Stimulated activated CD8-positive, alpha-beta memory T cell treated with anti-CD3 and anti-CD28 coated beads, Interleukin-7, amount 100 ng/mL, for 24 hours (primary cell): ENCODE data around the gene SETMAR.
"Not testable (repeated sequence)": the region's sequence is repeated elsewhere in the genome, so short reads cannot be mapped to it uniquely, and the experiment has no call there.

Experiments
- DNase-seq: peaks from one replicate; pipeline ENCODE4 v3.0.0-alpha.2; 2020; ENCODE audit warnings: low read depth

The SETMAR gene

DNA sequence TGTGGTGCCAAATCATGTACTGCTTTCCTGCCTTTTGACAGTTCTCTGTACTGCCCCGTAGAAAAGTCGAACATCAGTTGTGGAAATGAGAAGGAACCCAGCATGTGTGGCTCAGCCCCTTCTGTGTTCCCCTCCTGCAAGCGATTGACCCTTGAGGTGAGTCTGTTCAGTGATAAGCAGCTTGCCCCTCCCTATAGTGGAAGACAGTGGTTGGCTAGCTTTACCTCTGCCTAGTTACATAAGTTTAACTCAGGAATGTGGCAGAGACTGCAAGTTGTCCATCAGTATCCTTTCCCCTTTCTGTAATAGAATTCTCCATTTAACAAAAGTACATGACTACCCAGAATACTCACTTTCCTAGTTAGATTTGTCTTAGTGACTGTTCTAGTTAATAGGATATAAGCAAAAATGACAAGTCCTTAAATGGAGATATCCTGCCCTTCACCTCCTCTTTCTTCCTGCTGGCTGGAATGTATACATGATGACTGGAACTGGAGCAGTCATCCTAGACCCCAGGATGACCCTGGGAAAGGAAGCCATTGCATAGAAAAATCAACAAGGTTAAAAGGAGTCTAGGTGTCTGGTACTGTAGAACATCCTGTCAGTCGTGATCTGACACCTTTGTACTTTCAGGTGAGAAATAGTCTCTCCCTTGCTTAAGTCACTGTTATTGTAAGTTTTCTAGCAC is 10.6 kb downstream of the SETMAR start:
- no peak for DNase-seq

DNA sequence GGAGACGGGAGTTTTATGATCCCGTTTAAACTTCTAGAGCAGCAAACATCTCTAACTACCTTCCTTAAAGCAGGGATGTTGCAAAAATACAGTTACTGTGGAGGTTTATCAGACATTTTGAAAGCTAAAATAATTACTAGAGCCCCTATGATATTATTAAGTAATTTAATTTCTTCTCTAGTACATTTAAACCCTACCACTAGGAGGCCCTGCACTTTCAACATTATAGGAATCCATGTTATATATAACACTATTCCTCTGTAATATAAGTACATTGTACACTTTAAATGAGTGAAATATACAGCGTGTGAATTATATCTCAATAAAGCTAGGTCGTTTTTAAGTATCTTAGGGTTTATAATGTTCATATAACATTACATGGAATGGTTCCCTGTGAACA is 11.5 kb downstream of the SETMAR start:
- DNase-seq: no peak

- DNase-seq: no peak
Observed at GRCh38 chr3:4320096-4320911, 17.1 kb downstream of the SETMAR start.

DNA sequence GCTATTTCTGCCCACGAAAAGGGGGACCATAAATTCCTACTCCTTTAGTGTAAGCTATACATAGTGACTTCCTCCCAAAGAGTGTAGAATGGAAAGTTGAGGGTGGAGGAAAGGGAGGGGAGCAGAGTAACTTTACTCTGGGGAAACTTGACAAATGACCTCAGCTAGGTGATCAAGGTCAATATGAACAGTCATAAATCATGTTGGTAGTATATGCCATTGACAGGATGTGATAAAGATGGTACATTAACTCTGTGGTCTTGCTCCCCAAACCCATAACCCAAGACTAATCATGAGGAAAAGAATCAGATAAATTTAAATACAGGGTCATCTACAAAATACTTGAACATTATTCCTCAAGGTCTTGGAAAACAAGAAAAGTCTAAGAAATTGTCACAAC is 18.6 kb downstream of the SETMAR start:
- DNase-seq: no peak

DNA sequence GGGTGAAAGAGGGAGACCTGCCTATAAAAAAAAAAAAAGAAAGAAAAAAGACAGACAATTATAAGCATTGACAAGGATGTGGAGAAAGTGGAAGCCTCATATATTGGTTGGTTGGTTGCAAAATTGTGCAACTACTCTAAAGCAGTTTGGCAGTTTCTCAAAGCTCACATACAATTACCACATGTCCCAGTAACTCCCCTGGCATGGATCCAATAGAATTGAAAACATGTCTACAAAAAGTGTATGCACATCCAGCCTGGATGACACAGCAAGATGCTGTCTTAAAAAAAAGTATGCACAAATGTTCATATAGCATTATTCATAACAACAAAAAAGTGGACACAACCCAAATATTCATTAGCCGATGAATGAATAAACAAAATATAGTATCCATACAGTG is 19.5 kb downstream of the SETMAR start:
- DNase-seq: no peak

DNA sequence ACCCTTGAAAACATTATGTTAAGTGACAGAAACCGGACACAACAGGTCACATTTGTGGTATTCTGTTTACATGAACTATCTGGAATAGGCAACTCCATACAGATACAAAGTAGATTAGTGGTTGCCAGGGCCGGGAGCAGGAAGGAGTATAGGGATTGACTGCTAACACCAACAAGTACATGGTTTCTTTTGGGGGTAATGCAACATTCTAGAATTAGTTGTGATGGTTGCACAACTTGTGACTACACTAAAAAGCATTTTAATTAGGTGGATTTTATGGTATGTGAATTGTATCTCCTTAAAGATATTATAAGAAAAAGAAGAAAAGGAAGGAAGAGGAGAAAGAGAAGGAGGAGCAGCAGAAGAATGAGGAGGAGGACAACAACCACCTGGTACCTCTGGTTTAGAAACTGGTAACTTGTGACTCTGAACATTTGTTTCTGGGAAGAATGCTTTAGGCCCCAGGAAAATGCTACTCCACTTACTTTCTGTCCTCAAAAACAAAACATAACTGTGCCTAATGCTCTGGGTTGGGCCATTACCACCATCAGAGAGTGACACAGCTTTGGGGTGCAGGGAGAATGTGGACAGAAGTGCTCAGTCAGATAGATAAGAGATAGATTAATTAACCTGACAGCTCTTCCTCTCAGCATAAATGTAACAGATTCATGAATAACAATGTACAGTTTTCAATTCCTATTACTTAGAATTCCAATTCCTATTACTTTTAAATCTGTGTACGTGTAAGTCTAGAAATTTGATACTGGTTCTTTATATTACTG is 20.3 kb downstream of the SETMAR start:
- no peak for DNase-seq

DNA sequence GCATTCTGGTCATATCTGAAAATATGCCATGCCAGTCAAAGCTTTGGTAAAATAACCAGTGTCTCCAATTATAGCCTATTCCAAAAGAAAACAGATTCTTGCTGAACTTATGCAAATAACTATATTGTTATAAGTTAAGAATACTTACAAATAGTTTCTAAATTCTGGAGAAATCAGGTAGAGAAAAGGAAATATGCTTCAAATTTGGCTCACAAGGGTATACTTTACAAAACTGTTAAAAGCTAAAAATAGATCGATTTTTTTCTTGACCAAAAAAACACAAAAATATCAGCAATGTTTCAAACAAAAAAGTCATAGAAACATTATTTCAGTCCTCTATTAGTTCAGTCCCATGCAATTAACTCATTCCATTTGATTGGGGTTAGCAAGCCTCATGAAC is 23.7 kb downstream of the SETMAR start:
- DNase-seq: no peak

DNA sequence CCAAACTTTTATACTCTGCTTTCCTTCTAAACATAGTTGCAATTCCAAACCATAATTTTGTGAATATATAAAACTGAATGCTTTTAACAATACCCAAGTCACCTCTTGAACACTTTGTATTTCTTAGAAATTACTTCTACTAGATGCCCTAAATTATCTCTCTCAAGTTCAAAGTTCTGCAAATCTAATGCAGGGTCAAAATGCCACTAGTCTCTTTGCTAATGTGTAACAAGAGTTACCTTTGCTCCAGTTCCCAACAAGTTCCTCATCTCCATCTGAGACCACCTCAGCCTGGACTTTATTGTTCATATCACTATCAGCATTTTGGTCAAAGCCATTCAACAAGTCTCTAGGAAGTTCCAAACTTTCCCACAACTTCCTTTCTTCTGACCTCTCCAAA is 26.6 kb downstream of the SETMAR start:
- DNase-seq: not testable (repeated sequence)

DNA sequence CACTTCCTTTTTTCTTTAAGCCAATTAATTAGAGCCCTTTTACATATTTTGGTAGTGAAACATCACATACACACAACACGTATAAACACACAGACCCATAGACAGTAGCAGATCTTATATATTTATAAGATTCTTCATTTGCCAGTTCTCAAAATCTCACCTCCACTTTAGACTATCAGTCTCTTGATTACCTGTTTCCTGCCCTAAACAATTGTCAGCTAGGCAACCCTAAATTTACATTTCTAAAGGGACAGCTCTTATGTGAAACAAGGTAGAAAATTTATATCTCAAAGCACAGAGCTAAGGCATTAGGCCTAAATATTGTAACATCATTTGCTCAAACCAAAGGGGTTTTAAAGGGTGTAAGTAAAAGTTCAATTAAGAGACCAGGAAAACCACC is 28.9 kb downstream of the SETMAR start:
- DNase-seq: no peak

DNA sequence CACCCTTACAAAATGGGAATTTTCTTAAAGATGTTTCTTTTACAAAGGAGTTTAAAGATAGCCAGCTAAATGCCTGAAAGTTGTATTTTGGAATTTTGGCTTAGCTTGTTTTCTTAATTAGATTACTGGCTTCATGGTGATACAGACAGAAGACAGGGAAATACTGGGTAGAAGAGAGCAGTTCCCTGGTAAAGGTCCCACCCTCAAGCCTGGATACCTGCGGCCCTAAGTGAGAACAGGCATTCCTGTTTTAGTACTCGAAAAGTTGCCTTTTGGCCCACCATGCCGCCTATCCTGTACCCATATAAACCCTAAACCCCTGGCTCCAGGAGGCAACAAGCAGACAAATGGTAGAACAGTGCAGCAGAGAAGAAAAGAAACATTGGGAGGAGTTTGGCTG is 29.4 kb downstream of the SETMAR start:
- DNase-seq: no peak

- no peak for DNase-seq
Observed at GRCh38 chr3:4332991-4333390, 29.8 kb downstream of the SETMAR start.

- DNase-seq: no peak
Observed at GRCh38 chr3:4334548-4334947, 31.4 kb downstream of the SETMAR start.

DNA sequence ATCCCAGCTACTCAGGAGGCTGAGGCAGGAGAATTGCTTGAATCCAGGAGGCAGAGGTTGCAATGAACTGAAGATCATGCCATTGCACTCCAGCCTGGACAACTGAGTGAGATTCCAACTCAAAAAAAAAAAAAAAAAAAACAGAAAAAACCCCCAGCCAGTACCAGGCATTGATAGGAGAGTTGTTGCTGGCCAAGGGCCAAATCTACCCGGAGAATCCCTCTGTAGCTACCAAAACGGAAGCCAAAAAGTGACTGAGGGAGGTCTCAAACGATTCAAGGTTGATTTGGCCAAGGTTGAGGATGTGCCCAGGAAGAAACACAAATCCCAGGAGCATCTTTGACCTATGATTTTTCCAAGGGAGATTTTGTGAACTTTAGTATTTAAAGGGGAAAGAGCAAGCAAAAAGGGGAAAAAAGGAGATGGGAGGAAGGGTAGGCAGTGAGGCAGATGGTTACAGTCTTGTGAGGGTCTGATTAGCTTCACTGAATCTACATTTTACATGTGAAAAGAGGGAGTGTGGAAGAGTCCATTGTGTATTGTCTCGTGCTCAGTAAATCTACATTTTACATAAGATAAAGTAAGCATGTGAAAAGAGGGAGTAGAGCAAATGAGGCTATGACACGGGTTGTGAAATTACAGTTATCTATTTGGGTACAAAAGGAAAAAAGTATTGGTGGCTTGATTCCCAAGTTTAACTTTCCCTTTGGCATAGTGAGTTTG is 32.8 kb downstream of the SETMAR start:
- DNase-seq: no peak

DNA sequence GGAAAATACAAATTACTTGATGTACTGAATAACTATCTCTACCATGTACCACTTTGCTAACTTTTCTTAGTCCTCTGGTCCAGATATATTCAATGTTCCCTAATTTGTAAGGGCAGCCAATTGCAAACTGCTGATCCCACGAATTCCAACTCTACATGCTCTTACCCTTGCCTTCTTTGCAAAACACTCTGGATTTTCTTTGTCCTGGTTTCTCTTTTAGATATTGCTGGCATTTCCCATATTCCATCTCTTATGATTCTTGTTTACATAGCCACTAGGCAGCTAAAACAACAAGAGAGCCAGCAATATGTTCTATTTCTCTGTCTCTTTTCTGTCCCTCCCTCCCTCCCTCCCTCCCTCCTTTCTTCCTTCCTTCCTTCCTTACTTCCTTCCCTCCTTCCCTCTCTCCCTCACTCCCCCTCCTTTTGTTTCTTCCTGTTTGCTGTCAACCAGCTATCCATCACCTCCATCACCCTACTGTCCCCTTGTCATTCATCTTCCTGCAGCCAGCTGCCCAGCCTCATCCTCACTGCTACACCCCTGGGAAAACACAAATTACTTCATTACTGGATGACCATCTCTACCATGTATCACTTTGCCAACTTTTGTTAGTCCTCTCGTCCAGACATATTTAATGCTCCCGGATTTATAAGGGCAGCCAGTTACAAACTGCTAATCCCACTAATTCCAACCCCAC is 33.8 kb downstream of the SETMAR start:
- DNase-seq: no peak

DNA sequence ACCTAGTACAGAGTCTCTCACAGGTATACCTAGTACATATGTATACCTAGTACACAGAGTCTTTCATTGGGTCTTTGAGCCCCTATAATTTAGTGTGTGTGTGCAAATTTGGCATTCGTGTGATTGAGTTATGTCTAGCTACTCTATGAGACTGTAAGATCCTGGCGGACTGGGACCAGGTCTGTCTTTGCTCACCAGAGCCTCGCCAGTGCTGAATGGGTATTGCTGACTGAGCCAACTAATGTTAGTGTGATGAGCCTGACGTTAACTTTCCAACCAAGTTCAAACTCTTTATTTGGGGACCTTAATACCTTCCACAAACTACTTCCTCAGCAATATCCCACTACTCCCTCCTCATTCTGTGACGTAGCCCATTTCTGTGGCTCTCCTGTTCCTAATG is 35.6 kb downstream of the SETMAR start:
- no peak for DNase-seq

DNA sequence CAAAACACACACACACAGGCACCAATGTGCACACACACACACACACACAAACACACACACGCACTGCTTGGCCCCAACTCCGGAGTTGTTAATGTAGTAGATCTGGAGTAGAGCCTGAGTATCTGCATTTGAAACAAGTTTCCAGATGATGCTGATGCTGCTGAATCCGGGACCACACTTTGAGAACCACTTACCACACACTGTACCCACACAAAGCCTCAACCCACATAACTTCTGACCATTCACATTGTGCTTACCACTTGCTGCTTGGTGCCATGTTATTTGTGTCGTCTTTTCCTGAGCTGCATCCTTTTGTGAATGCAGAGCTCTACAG is 36.9 kb downstream of the SETMAR start:
- no peak for DNase-seq

DNA sequence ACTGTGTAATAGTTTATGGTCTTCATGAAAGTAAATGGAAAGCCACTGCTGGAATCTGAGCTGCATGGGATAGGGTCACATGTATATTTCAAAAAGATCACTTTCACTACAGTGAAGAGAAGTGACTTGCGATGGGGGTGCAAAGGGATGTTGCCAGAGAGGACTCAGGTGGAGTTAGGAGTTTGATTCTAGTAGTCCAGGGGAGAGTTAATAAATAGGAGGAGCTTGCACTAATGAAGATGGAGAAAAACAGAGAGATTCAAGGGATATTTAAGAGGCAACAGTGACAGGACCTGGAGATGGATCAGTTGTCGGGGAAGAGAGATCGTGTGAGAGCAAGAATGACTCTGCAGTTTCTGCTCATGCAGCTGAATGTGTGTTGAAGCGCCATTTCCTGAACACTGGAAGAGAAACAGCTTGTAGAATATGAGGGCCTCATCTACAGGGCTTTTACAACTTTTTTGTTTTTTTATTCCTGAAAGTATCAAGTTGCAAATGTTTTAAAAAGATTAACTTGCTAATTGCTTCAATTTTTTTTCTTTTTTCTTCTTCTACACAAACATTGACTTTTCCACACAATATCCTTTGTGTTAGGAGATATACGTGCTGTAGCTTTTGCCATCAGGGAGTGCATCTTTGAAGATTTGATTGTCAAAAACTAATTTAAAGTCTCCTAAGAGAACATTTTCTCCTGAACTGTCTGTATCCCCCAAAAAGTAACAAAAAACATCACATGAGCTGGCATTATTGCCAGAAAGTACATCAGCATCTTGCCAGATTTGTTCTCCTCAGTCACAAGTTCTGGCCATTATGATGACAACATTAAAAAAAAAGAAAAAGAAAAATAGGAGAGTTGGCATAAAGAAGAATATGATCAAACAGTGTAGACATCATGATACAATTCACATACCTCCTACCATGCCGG is 37.5 kb downstream of the SETMAR start:
- DNase-seq: no peak

DNA sequence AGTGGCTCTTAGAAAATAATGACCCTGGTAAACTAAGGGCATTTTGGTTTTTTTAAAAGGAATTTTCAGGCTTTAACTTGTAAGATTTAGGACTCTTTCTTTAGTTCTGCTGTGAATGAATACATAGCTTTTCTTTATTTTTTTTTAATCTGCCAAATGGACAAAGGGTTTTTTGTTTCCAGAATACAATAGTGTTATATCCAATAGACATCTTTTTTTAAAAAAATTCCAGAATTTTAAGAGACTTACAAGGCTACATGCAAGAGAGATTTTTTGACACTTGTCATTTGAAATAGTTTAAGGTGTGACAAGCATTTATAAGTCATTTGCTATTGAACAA is 38.1 kb downstream of the SETMAR start:
- DNase-seq: no peak

DNA sequence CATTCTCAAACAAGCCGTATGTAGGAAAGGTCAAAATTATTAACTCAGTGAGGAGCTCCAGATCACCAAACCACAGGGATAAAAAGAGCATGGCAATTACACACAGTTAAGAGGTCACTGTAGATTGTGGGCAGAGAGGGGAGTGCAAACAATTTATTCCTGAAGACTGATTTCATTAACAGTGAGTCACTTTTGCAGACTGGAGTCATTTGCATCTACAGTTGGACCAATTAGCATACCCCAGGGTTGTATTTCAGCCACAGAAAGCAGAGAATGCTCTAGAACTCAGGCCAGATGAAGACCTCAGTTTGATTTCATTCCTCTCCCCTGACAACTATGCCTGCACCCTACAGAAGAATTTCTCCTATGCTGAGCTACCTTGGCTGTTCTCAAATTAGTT is 40.1 kb downstream of the SETMAR start:
- DNase-seq: no peak

DNA sequence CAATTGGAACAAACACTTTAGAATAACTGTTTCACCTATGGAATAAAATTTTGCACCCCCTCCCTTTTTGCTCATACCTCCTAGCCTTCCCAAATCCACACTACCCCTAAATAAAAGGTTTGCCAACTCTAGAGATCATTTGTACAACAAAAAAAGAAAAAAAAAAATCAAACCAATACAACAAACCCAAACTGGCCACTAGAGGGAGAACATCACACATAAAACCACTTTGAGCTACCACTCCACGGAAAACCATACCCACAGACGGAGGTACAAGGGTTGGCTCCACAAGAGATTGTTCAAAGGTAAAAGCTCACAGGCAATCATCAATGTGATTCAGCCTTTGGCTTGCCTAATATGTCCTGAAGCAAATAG is 47.6 kb downstream of the SETMAR start:
- DNase-seq: no peak
